ENCODE measurements around the gene C1QL4. TPM values are rescaled to one million over a fixed set of nuclear protein-coding genes. Genes with fewer than 3 reads are reported as not detected.
"Not testable (repeated sequence)": the region's sequence is repeated elsewhere in the genome, so short reads cannot be mapped to it uniquely, and the experiment has no call there.

The C1QL4 gene
- total RNA-seq: under 0.01 TPM

GRCh38 chr12:49336645-49337584 is at the start of gene C1QL4:
Gene C1QL4, minus strand, starts transcription at chr12:49337188. Its CDS starts 711 bp downstream, at chr12:49336477.
- peak; percentile 73 to 87 (median 82) for DNase-seq (ENCODE audit: low read depth in 2 of 3, low spot score in 2 of 3)

GRCh38 chr12:49380184-49380583 is 43.2 kb upstream of the C1QL4 start:
- DNase-seq (ENCODE audit: low read depth in 2 of 3, low spot score in 2 of 3): not testable (repeated sequence)

- no peak for DNase-seq (ENCODE audit: low read depth in 2 of 3, low spot score in 2 of 3)
These were observed 40.4 kb upstream of the C1QL4 start for GRCh38 chr12:49377386-49377785.

- no peak for DNase-seq (ENCODE audit: low read depth in 2 of 3, low spot score in 2 of 3)
These were observed 38.4 kb upstream of the C1QL4 start for GRCh38 chr12:49375406-49375805.

- DNase-seq (ENCODE audit: low read depth in 2 of 3, low spot score in 2 of 3): no peak
These were observed 33.6 kb upstream of the C1QL4 start for GRCh38 chr12:49370539-49370938.

GRCh38 chr12:49369411-49370145 is 32.6 kb upstream of the C1QL4 start:
- peak in 1 of 3 donors; percentile 65 for DNase-seq (ENCODE audit: low read depth in 2 of 3, low spot score in 2 of 3)

DNA sequence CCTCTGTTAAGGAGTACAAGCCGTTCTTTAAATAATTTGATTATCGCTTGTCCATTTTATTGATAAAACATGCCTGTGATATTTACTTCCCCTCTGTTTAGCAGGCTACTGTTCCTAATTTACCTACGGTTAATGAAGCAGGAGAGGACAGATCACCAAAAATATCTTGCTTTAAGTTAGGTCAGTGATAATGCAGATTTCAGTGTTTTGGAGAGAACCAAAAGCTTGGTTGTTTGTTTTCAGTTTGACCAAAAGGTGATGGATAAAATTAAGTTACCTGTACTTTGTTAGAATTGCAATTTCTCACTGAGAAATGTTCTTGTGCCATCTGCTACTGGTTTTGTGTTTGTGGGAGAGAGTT is 31.2 kb upstream of the C1QL4 start:
- DNase-seq (ENCODE audit: low read depth in 2 of 3, low spot score in 2 of 3): no peak

DNA sequence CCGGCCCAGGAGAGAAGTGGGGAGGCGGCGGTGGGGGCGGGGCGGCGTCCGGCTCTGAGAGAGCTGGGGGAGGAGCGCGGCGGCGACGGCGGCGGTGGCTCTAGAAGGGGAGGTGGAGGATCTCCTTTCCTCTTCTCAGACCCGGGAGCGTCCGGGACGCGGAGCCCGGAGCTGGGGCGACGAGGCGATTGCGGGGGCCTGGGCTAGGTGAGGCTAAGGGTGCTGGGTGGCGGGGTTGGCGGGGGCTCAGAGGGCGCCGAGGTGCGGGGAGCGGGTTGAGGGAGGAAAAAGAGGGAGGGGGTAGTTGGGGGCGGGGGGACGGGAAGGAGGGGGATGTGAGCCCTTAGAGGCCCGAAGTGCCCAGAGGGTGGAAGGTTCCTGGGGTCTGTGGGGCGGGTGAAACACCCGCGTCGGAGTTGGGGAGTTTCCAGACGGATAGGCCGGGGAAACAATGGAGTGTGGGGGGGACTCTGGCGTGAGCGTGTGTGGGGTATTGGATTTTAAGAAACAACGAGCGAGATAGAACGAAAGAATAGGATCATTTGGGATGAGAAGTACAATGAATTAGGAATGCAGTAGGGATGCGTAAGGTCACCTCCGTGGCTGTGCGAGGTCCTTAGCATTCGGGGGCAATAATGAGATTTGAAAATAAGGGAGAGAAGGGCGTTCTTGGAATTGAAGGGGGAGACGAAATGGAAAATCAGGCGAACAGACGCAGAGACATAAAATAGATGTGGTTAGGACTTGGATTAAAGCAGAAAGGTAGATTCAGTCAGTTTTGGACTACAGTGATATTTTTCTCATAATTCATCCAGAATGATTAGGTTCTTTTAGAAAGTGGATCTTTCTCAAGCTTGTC is 30.6 kb upstream of the C1QL4 start, which contains the start of gene SPATS2:
SPATS2 (plus strand) TSS at position 82 of the 859 bp plus-strand sequence. CDS start 93,551 bp downstream, outside the sequence.
- peak in 1 of 3 donors; percentile 61 for DNase-seq (ENCODE audit: low read depth in 2 of 3, low spot score in 2 of 3)

DNA sequence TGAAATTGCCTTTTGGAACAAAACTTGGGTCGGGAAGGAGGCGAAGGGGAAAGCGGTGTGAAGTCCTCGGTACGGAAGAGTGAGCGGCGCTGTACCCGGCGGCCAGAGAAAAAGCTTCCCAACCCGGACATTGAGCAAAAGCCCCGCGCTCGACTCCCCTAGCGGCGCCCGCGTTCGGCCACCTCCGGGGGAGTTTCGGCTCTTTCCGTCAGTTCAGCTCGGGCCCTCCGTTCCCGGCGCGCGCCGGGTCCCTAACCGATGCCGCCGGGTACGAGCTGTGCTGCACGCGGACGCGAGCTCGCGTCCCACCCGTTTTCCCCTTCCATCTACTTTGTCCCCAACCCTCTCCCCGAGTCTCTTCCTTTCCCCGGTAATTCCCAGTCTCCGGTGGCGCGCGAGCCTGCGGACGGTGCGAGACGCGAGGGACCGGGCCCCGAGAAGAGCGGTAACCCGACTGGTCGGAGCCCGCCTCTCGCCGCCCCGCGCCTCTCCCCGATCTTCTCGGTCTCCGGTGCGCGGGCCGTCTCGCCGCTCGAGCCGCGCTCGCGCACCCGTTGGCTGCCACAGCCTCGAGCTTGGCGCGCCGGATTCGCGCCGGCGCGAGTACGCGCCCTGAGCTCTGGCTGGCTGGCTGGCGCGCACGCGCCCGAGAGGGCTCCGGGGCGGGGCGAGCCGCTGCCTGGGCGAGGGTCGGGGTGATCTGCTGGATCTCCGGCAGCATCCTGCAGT is 29.8 kb upstream of the C1QL4 start:
- peak in 2 of 3 donors; percentile 90 to 92 for DNase-seq (ENCODE audit: low read depth in 2 of 3, low spot score in 2 of 3)

DNA sequence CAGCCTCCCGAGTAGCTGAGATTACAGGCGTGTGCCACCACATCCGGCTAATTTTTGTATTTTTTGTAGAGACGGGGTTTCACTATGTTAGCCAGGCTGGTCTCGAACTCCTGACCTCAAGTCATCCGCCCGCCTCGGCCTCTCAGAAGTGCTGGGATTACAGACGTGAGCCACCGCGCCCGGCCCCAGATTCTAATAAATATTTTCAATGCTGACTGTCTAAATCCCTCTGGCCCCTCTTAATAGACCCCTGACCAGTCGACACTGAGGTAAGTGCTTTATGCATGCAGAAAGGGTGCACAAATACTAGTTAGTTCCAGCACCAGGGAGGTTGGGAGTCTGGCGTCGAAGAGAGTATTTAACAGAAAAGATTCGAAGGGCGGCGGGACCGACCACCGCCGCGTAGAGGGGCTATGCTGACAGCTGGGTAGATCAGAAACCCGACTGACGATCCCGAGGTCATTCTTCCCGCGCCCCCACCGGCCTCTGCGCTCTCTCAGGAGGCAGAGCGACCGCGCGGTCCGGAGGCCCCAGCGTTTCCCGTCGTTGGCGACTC is 29.2 kb upstream of the C1QL4 start:
- no peak for DNase-seq (ENCODE audit: low read depth in 2 of 3, low spot score in 2 of 3)

GRCh38 chr12:49365542-49365941 is 28.6 kb upstream of the C1QL4 start:
- no peak for DNase-seq (ENCODE audit: low read depth in 2 of 3, low spot score in 2 of 3)

- no peak for DNase-seq (ENCODE audit: low read depth in 2 of 3, low spot score in 2 of 3)
These were observed 28.0 kb upstream of the C1QL4 start for GRCh38 chr12:49364989-49365388.

DNA sequence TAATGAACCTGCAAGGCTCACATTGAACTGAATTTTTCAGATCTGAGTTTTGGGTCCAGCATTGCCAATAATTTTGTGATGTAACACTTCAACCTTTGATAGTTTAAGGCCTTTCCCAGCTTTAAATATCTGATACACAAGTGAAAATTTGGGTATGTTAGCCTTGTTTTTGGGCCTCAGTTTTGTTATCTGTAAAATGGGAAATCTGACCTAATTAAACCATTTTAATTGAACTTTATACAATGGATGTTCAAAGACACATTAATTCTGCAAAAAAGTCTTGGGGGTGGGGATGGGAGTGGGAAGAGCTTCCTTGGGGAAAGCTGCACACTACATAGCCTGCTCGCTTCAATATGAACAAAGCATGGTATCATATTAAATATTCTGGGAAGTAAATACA is 25.1 kb upstream of the C1QL4 start:
- DNase-seq (ENCODE audit: low read depth in 2 of 3, low spot score in 2 of 3): no peak

DNA sequence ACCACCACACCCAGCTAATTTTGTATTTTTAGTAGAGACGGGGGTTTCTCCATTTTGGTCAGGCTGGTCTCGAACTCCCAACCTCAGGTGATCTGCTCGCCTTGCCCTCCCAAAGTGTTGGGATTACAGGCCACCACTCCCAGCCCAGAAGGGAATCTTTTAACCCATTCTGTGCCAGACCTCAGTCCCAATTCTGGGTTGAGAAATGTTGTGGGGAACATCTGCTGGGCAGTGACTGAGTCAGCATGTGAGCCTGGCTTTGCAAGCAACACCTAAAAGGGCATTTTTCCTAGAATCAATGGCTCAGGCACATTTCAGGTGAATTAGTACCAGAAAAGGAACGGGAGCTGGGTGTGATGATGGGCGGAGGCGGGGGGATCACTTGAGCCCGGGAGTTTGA is 22.7 kb upstream of the C1QL4 start:
- no peak for DNase-seq (ENCODE audit: low read depth in 2 of 3, low spot score in 2 of 3)

DNA sequence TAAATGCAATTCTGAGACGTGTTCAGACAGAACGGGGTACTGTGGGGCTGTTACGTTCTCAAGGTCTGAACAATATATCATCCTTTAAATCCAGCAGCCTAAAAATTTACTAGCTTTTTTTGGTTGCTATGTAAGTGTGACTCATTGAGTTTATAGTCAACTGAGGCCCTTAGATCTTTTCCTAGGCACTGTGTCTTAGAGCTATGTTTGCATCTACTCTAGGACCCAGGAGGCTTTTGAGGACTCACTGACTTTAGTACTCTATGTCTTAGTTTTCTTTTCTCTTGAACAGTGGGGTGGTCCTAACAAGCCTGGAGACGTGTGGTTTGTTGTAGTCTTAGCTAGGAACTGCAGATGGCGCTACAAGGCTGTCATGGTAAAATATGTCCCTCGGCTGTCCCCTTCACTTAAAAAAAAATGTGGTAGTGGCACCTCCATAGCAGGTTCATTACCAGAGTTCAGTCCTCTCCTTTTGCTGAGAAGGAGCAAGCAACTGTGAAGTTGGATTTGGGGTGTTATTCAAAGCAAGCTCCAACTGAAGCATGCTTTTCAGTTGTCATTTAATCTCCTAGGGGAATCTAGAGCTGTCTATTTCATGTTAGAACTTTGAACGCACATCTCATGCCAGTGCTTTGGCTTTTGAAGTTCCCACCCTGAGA is 21.6 kb upstream of the C1QL4 start:
- peak in 2 of 3 donors; percentile 80 to 93 for DNase-seq (ENCODE audit: low read depth in 2 of 3, low spot score in 2 of 3)

- peak in 1 of 3 donors; percentile 76 for DNase-seq (ENCODE audit: low read depth in 2 of 3, low spot score in 2 of 3)
These were observed 20.2 kb upstream of the C1QL4 start for GRCh38 chr12:49357103-49357678.

DNA sequence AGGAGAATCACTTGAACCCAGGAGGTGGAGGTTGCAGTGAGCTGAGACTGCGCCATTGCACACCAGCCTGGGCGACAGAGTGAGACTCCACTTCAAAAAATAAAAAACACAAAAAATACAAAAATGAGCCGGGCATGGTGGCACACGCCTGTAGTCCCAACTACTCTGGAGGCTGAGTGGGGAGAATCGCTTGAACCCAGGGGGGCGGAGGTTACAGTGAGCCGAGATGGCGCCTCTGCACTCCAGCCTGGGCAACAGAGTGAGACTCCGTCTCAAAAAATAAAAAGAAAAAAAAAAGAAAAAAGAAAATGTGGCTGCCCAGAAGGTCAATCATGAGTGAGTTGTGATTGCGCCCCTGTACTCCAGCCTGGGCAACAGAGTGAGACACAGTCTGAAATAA is 18.9 kb upstream of the C1QL4 start:
- no peak for DNase-seq (ENCODE audit: low read depth in 2 of 3, low spot score in 2 of 3)

DNA sequence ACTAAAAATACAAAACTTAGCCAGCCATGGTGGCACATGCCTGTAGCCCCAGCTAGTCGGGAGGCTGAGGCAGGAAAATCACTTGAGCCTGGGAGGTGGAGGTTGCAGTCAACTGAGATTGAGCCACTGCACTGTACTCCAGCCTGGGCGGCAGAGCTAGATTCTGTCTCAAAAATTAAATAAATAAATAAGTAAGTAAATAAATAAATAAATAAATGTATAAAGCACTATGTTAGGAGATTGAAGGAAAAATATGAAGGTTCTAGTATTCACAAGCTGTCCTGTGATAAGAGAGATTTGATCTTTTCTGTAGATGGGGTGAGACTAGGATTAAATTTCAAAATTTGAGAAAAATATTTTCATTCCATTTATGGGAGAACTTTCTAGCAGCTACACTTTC is 15.4 kb upstream of the C1QL4 start:
- DNase-seq (ENCODE audit: low read depth in 2 of 3, low spot score in 2 of 3): no peak

DNA sequence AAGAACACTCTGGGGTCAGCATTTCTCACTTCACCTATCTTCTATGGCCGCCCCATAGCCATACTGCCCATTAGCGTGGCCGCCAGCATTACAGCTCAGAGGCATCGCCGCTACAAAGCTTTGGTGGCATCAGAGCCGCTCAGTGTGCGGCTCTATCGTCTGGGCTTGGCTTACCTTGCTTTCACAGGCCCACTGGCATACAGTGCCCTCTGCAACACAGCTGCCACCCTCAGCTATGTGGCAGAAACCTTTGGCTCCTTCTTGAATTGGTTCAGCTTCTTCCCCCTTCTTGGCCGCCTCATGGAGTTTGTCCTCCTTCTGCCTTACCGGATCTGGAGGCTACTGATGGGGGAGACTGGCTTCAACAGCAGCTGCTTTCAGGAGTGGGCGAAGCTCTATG is 12.3 kb upstream of the C1QL4 start:
- DNase-seq (ENCODE audit: low read depth in 2 of 3, low spot score in 2 of 3): no peak

All from hematopoietic multipotent progenitor cell (in vitro differentiated cells).